ENCODE data around the gene MROH7.

MROH7 gene

GRCh38 chr1:54742282-54742681 is 100.7 kb downstream of the MROH7 start:
- DNase-seq (ENCODE audit: low read depth in 3 of 3): no peak

- no peak for DNase-seq (ENCODE audit: low read depth in 3 of 3)
Observed at GRCh38 chr1:54743416-54744226, 102.0 kb downstream of the MROH7 start.

- no peak for DNase-seq (ENCODE audit: low read depth in 3 of 3)
Observed at GRCh38 chr1:54744696-54745095, 103.1 kb downstream of the MROH7 start.

- no peak for DNase-seq (ENCODE audit: low read depth in 3 of 3)
Observed at GRCh38 chr1:54745274-54745673, 103.7 kb downstream of the MROH7 start.

GRCh38 chr1:54745864-54746263 is 104.3 kb downstream of the MROH7 start:
- DNase-seq (ENCODE audit: low read depth in 3 of 3): no peak

- DNase-seq (ENCODE audit: low read depth in 3 of 3): no peak
Observed at GRCh38 chr1:54748094-54748835, 106.7 kb downstream of the MROH7 start.

GRCh38 chr1:54750596-54750995 is 109.0 kb downstream of the MROH7 start:
- no peak for DNase-seq (ENCODE audit: low read depth in 3 of 3)

GRCh38 chr1:54751426-54751825 is 109.8 kb downstream of the MROH7 start:
- no peak for DNase-seq (ENCODE audit: low read depth in 3 of 3)

- DNase-seq (ENCODE audit: low read depth in 3 of 3): no peak
Observed at GRCh38 chr1:54754045-54754444, 112.5 kb downstream of the MROH7 start.

- no peak for DNase-seq (ENCODE audit: low read depth in 3 of 3)
Observed at GRCh38 chr1:54754486-54755285, 113.1 kb downstream of the MROH7 start.

- no peak for DNase-seq (ENCODE audit: low read depth in 3 of 3)
Observed at GRCh38 chr1:54757833-54758232, 116.2 kb downstream of the MROH7 start.

GRCh38 chr1:54758678-54759348 is 117.2 kb downstream of the MROH7 start:
- DNase-seq (ENCODE audit: low read depth in 3 of 3): no peak
